NCI-H345 treated with DMSO at 0.1 percent for 48 hours (cell line): ENCODE measurements around the gene OAF.
"Not testable (repeated sequence)": the region's sequence is repeated elsewhere in the genome, so short reads cannot be mapped to it uniquely, and the experiment has no call there.

Source experiments
- DNase-seq: peaks from one replicate; lab custom pipeline; 2025; ENCODE audit not compliant: unreplicated experiment; lab: John Stamatoyannopoulos, UW

OAF gene

GRCh38 chr11:120210626-120211521 is at the start of gene OAF:
TSS of gene OAF (plus strand) at chr11:120211032. CDS start at chr11:120211280, 248 bp downstream.
- DNase-seq: peak; percentile 8

- DNase-seq: no peak
These were observed 43.2 kb upstream of the OAF start for GRCh38 chr11:120167659-120168058.

- no peak for DNase-seq
These were observed 42.5 kb upstream of the OAF start for GRCh38 chr11:120168108-120168959.

- peak; percentile 48 for DNase-seq
These were observed 41.7 kb upstream of the OAF start for GRCh38 chr11:120168960-120169681.

- DNase-seq: no peak
These were observed 40.7 kb upstream of the OAF start for GRCh38 chr11:120169981-120170698.

GRCh38 chr11:120170741-120171261 is 40.0 kb upstream of the OAF start:
- DNase-seq: no peak

GRCh38 chr11:120172054-120172911 is 38.5 kb upstream of the OAF start:
- DNase-seq: peak; percentile 15

- no peak for DNase-seq
These were observed 37.7 kb upstream of the OAF start for GRCh38 chr11:120173019-120173705.

GRCh38 chr11:120173807-120174206 is 37.0 kb upstream of the OAF start:
- no peak for DNase-seq

- no peak for DNase-seq
These were observed 36.0 kb upstream of the OAF start for GRCh38 chr11:120174866-120175265.

- no peak for DNase-seq
These were observed 32.2 kb upstream of the OAF start for GRCh38 chr11:120178561-120179056.

- no peak for DNase-seq
These were observed 31.7 kb upstream of the OAF start for GRCh38 chr11:120179057-120179672.

- not testable (repeated sequence) for DNase-seq
These were observed 30.8 kb upstream of the OAF start for GRCh38 chr11:120180063-120180462.

- DNase-seq: no peak
These were observed 30.1 kb upstream of the OAF start for GRCh38 chr11:120180551-120181232.

GRCh38 chr11:120181376-120181975 is 29.4 kb upstream of the OAF start:
- no peak for DNase-seq

GRCh38 chr11:120182372-120182771 is 28.5 kb upstream of the OAF start:
- no peak for DNase-seq

- DNase-seq: no peak
These were observed 27.9 kb upstream of the OAF start for GRCh38 chr11:120182790-120183491.
